Astrocyte of the spinal cord (primary cell): Measurements from ENCODE around the gene CACNB2.

Experiments
- DNase-seq: peaks from one replicate; pipeline ENCODE4 v3.0.0; 2011; ENCODE audit warnings: low read depth, low spot score
- H3K4me3 ChIP-seq: 2 replicates; pipeline ENCODE4 v1.5.1; 2011; ENCODE audit warnings: low read depth, mild to moderate bottlenecking, low read length, moderate library complexity
- CTCF ChIP-seq: IDR thresholded peaks from 2 replicates; pipeline ENCODE4 v1.5.1; 2012; ENCODE audit warnings: low read depth, mild to moderate bottlenecking, low read length, inconsistent platforms
- in situ Hi-C: cut with HindIII; loops from 2 replicates; pipeline ENCODE4 v1.10.0; 2017; ENCODE audit warnings: low sequenced_read_pairs

CACNB2 gene

GRCh38 chr10:18463673-18464211, 323.5 kb downstream of the CACNB2 start:
- H3K4me3 ChIP-seq: no peak overlapping the region
- in situ Hi-C loops: no loop called here
- TF ChIP-seq CTCF: no peak
- DNase-seq: no peak

- no peak overlapping the region for H3K4me3 ChIP-seq
- TF ChIP-seq CTCF: no peak
- no peak for DNase-seq
- in situ Hi-C loops: no loop called here
Measured at GRCh38 chr10:18469125-18469524, 328.9 kb downstream of the CACNB2 start.

GRCh38 chr10:18472977-18473376, 332.8 kb downstream of the CACNB2 start:
- TF ChIP-seq CTCF: no peak
- no peak for DNase-seq
- in situ Hi-C loops: no loop called here
- H3K4me3 ChIP-seq: no peak overlapping the region

GRCh38 chr10:18473424-18474117, 333.3 kb downstream of the CACNB2 start:
- no peak for TF ChIP-seq CTCF
- peak; percentile 3 for DNase-seq
- in situ Hi-C loops: no loop called here
- no peak overlapping the region for H3K4me3 ChIP-seq

- H3K4me3 ChIP-seq: no peak overlapping the region
- no peak for DNase-seq
- in situ Hi-C loops: no loop called here
- TF ChIP-seq CTCF: no peak
Measured at GRCh38 chr10:18474118-18474455, 333.9 kb downstream of the CACNB2 start.

GRCh38 chr10:18476076-18476647, 335.9 kb downstream of the CACNB2 start:
- in situ Hi-C loops: no loop called here
- DNase-seq: no peak

More at GRCh38 chr10:18476076-18476647, 335.9 kb downstream of the CACNB2 start:
- no peak overlapping the region for H3K4me3 ChIP-seq
- TF ChIP-seq CTCF: no peak
